Testis (tissue), 5 donors: ENCODE data around the gene TRAF2. TPM values are rescaled to one million over a fixed set of nuclear protein-coding genes. Genes with fewer than 3 reads are reported as not detected.
"Not testable (repeated sequence)": the region's sequence is repeated elsewhere in the genome, so short reads cannot be mapped to it uniquely, and the experiment has no call there.

Source experiments
- DNase-seq: peaks from one replicate; pipeline ENCODE4 v3.0.0-alpha.2; 2019
- H3K27ac ChIP-seq, 2 donors: fragments of 200-600 bp; sonication (generic); one replicate each; pipeline ENCODE4 v1.5.1; 2019
- H3K27me3 ChIP-seq: fragments of 200-600 bp; sonication (generic); one replicate; pipeline ENCODE4 v1.5.1; 2019
- H3K36me3 ChIP-seq: fragments of 200-600 bp; sonication (generic); one replicate; pipeline ENCODE4 v1.5.1; 2017; ENCODE audit warnings: low read depth; ENCODE audit errors: missing control alignments
- H3K4me1 ChIP-seq: fragments of 200-600 bp; sonication (generic); one replicate; pipeline ENCODE4 v1.5.1; 2019
- H3K4me3 ChIP-seq, 2 donors: fragments of 200-600 bp; sonication (generic); one replicate each; pipeline ENCODE4 v1.5.1; 2017 to 2019
- H3K9me3 ChIP-seq: fragments of 200-600 bp; sonication (generic); one replicate; pipeline ENCODE4 v1.5.1; 2017
- POLR2A ChIP-seq: fragments of 450-650 bp; IDR thresholded peaks from one replicate; pipeline ENCODE4 v1.6.1; 2017; ENCODE audit warnings: antibody characterized with exemption, mild to moderate bottlenecking, moderate library complexity
- WGBS, 2 donors: methylation state at CpG; one replicate each; pipeline ENCODE4 v1.1.5; 2018; 5-methylcytosine and 5-hydroxymethylcytosine counted together
- intact Hi-C: fragments of 100-400 bp; cut with DNase I; formaldehyde crosslinking; loops from one replicate; pipeline ENCODE4 v1.15.1; 2023; ENCODE audit warnings: low total_unique reads
- long read RNA-seq, 2 donors: transcript quantifications; one replicate each; lab custom pipeline, GENCODE V29; 2026
- polyA plus RNA-seq: library from polyadenylated mRNA; stranded (reverse); fragments of 350-450 nt; fragmentation: Illumina TruSeq; extraction: RNeasy Lipid Tissue Mini Kit (QIAGEN cat#74804); gene quantifications from one replicate; pipeline ENCODE4 v1.2.3, GENCODE V29; 2014; ENCODE audit warnings: low read depth, low replicate concordance; ENCODE audit not compliant: insufficient read depth
- total RNA-seq, 2 donors: library from RNA; depleted of rRNA; stranded (reverse); fragments of >200 nt; gene quantifications; one replicate each; pipeline ENCODE4 v1.2.3, GENCODE V29; 2016
- TF ChIP-seq, protein P1 (sequence below), 3 experiments: fragments of 450-650 bp in 2 of 3; fragments of 200-600 bp in 1 of 3; sonication (generic) in 1 of 3; IDR thresholded peaks; one replicate each; pipeline ENCODE4 v1.5.1; 2016 to 2019; ENCODE audit warnings: antibody characterized with exemption in 3 of 3, mild to moderate bottlenecking in 2 of 3, moderate library complexity in 1 of 3

Gene TRAF2
- total RNA-seq (10 to 100 TPM; 23.7 to 32.9 TPM), polyA plus RNA-seq (21.9 TPM)
- long read RNA-seq, donor 1, transcript TRAF2-201 (11 exons, 2,264 nt) = major isoform, 7 of 7 reads
- long read RNA-seq, donor 1, partial matches to known transcripts = 0 of 7 reads
- long read RNA-seq, donor 1, other reads (novel, unspliced or antisense) = 0 of 7 reads
- long read RNA-seq, donor 2 = 0 reads

GRCh38 chr9:136885950-136886578 lies at the start of gene TRAF2:
TSS of gene TRAF2 (plus strand) at chr9:136886516. CDS start at chr9:136898741, 12,225 bp downstream.
- no peaks in the 10 kb centered on the region for H3K27me3 ChIP-seq
- 0 to 1% methylated on average over 1 to 54 of the region's 88 CpGs for WGBS, 2 donors
- TF ChIP-seq, protein P1, sequence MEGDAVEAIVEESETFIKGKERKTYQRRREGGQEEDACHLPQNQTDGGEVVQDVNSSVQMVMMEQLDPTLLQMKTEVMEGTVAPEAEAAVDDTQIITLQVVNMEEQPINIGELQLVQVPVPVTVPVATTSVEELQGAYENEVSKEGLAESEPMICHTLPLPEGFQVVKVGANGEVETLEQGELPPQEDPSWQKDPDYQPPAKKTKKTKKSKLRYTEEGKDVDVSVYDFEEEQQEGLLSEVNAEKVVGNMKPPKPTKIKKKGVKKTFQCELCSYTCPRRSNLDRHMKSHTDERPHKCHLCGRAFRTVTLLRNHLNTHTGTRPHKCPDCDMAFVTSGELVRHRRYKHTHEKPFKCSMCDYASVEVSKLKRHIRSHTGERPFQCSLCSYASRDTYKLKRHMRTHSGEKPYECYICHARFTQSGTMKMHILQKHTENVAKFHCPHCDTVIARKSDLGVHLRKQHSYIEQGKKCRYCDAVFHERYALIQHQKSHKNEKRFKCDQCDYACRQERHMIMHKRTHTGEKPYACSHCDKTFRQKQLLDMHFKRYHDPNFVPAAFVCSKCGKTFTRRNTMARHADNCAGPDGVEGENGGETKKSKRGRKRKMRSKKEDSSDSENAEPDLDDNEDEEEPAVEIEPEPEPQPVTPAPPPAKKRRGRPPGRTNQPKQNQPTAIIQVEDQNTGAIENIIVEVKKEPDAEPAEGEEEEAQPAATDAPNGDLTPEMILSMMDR (IDR thresholded peaks at IDR 0.05) = no peak
- TF ChIP-seq POLR2A = no peak
- no peaks in the 10 kb centered on the region for H3K36me3 ChIP-seq
- peaks cover 8% of the 10 kb centered on the region for H3K4me1 ChIP-seq
- no peaks in the 10 kb centered on the region for H3K9me3 ChIP-seq
- H3K27ac ChIP-seq = peak within 1 kb of the TSS; percentile 86 to 91
- intact Hi-C loops = no loop called here
- H3K4me3 ChIP-seq = peak within 1 kb of the TSS; percentile 90 to 92
- DNase-seq = peak; percentile 98

DNA sequence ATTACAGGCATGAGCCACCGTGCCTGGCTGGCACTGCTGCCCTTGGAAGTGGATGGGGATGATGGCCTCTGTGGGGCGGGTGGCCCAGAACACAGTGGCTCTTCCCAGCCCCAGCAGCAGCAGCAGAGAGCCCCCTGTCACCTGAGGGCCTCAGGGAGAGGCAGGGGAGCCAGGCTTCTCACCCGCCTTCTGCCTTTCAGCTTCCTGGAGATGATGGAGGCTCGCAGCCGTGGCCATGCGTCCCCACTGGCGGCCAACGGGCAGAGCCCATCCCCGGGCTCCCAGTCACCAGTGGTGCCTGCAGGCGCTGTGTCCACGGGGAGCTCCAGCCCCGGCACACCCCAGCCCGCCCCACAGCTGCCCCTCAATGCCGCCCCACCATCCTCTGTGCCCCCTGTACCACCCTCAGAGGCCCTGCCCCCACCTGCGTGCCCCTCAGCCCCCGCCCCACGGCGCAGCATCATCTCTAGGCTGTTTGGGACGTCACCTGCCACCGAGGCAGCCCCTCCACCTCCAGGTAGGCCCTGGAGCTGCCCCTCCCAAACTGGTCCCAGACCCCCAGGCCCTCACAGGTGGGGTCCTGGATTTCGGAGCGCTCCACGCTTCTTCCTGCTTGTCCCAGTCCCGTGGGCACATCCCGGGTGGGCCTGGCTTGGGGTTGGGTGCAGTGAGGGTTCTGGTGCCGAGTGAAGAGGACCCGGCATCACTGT lies 49.0 kb upstream of the TRAF2 start:
- peaks cover 21% of the 10 kb centered on the region for H3K4me1 ChIP-seq
- no peaks in the 10 kb centered on the region for H3K36me3 ChIP-seq
- no peak overlapping the region for H3K4me3 ChIP-seq
- no peaks in the 10 kb centered on the region for H3K9me3 ChIP-seq
- no peak overlapping the region for H3K27ac ChIP-seq
- no peak for DNase-seq
- H3K27me3 ChIP-seq = no peaks in the 10 kb centered on the region
- no peak for TF ChIP-seq POLR2A
- TF ChIP-seq, protein P1 (IDR thresholded peaks at IDR 0.05) = no peak
- intact Hi-C loops = loop anchor here (10.0 kb wide), 1 partner anchor 198 kb away; the partner anchor contains the start of gene FUT7
- 93 to 95% methylated on average over 6 to 26 of the region's 27 CpGs for WGBS, 2 donors

GRCh38 chr9:136837856-136838277 lies 48.4 kb upstream of the TRAF2 start:
- H3K4me1 ChIP-seq = peaks cover 21% of the 10 kb centered on the region
- not testable (repeated sequence) for DNase-seq, H3K9me3 ChIP-seq, H3K36me3 ChIP-seq, H3K27me3 ChIP-seq, H3K4me3 ChIP-seq, H3K27ac ChIP-seq
- intact Hi-C loops = loop anchor here (10.0 kb wide), 1 partner anchor 197 kb away; the partner anchor contains the start of gene FUT7
- WGBS, 2 donors = 87 to 100% methylated on average over 1 to 15 of the region's 15 CpGs

DNA sequence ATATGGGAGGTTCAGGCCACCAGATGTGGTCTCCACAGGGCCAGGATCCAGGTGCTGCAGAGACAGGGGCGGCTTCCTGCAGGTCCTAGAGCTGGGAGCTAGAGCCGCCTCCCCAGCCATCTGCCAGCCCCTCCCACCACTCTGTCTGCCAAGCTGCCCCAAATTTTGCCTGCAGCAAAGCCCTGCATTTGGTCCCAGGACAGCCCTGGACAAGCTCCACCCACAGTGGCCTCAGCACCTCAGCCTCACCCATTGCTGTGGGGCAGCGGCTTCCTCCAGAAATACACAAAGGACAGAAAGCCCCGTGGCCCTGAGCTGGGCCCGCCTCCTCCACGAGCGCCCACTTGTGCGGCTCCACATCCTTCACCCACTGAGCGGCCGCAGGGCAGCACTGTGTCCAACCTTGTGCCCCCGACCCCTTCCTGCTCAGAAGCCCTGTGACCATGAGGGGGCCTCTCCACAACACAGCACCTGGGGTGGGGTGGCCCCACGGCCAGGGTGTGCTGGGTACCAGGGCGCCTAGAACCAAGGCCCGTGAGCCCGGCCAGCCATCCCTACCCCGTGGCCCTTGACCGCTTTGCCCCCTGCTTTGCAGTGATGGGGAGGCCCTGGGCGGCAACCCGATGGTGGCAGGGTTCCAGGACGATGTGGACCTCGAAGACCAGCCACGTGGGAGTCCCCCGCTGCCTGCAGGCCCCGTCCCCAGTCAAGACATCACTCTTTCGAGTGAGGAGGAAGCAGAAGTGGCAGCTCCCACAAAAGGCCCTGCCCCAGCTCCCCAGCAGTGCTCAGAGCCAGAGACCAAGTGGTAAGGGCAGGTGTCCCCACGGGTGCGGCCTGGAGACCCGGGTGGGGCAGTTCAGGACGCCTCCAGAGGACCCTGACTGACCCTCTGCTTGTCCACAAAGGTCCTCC lies 47.7 kb upstream of the TRAF2 start:
- Histone ChIP-seq H3K27ac (no peak overlapping the region), H3K27me3 (no peaks in the 10 kb centered on the region), H3K4me1 (peaks cover 28% of the 10 kb centered on the region), H3K4me3 (no peak overlapping the region), H3K9me3 (no peaks in the 10 kb centered on the region), H3K36me3 (no peaks in the 10 kb centered on the region)
- no peak for DNase-seq
- TF ChIP-seq POLR2A = no peak
- TF ChIP-seq, protein P1 (IDR thresholded peaks at IDR 0.05) = no peak
- intact Hi-C loops = loop anchor here (10.0 kb wide), 1 partner anchor 196 kb away; the partner anchor contains the start of gene FUT7
- 80 to 94% methylated on average over 6 to 26 of the region's 29 CpGs for WGBS, 2 donors
